Measurements from ENCODE around the gene ZNF45. TPM values are rescaled to one million over a fixed set of nuclear protein-coding genes. Genes with fewer than 3 reads are reported as not detected.

The ZNF45 gene
- total RNA-seq, 2 donors from 2014 or later = 8.0 to 19.8 TPM

DNA sequence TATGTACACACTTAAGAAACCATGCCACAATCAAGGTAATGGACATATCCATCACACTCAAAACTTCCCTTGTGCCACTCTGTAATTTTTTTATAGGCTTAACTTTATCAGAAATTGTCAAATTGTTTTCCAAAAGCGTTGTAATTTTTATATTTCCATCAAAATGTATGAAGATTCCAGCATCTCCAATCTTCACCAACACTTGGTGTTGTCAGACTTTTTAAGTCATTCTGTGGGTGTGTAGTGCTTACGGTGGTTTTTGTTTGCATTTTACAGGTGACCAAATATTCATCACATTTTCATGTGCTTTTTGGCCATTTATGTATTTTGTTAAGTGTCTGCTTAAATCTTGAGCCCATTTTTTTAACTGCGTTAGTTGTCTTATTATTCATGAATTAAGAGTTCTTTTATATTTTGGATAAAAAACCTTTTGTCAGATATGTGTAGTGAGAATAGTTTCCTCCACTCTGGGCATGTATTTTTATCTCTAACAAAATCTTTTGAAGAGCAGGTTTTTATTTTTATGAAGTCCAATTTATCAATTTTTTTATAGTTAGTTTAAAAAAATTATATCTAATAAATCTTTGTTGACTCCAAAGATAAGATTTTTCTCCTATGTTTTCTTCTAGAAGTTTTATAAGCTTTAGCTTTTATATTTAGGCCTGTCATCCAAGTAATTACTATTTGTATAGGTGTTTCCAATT lies 4.6 kb upstream of the ZNF45 start:
- ATAC-seq = no peak
- H3K27ac ChIP-seq = no peak overlapping the region
- H3K9me3 ChIP-seq = peaks cover 0 to 13% (median 0%) of the 10 kb centered on the region in 3 donors
- peaks cover 6% of the 10 kb centered on the region for H3K4me1 ChIP-seq
- 58 to 59% methylated on average over 3 of the region's 3 CpGs for WGBS, 2 donors
- TF ChIP-seq POLR2A (IDR thresholded peaks at IDR 0.05) = no peak
- TF ChIP-seq, protein P1, sequence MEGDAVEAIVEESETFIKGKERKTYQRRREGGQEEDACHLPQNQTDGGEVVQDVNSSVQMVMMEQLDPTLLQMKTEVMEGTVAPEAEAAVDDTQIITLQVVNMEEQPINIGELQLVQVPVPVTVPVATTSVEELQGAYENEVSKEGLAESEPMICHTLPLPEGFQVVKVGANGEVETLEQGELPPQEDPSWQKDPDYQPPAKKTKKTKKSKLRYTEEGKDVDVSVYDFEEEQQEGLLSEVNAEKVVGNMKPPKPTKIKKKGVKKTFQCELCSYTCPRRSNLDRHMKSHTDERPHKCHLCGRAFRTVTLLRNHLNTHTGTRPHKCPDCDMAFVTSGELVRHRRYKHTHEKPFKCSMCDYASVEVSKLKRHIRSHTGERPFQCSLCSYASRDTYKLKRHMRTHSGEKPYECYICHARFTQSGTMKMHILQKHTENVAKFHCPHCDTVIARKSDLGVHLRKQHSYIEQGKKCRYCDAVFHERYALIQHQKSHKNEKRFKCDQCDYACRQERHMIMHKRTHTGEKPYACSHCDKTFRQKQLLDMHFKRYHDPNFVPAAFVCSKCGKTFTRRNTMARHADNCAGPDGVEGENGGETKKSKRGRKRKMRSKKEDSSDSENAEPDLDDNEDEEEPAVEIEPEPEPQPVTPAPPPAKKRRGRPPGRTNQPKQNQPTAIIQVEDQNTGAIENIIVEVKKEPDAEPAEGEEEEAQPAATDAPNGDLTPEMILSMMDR (IDR thresholded peaks at IDR 0.05) = no peak
- intact Hi-C loops (cut with DNase I) = no loop called here
- no peak for DNase-seq
- H3K36me3 ChIP-seq (replicated peaks in 1 of 2; ENCODE audit: insufficient read depth in 1 of 2, low read depth in 2 of 2) = no peaks in the 10 kb centered on the region
- H3K27me3 ChIP-seq = no peaks in the 10 kb centered on the region
- H3K4me3 ChIP-seq = no peak overlapping the region

DNA sequence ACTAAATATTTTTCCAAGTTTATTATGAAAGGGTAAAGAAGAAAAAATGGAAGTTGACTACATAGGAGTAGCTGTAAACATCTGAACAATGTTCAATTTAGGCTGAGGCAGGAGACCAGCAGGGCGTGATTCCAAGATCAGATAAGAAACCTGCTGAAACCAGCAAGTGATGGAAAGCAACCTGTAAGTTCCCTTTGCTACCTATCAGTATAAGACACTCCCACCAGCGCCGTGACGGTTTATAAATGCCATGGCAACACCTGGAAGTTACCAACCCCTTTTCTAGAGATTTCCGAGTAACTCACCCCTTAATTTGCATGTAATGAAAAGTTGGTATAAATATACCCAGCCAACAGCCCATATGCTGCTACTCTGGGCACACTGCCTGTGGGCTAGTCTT lies 1.1 kb upstream of the ZNF45 start:
- DNase-seq (no peak), ATAC-seq (no peak)
- intact Hi-C loops (cut with DNase I) = no loop called here
- TF ChIP-seq, protein P1 (IDR thresholded peaks at IDR 0.05) = no peak
- no peak for TF ChIP-seq POLR2A (IDR thresholded peaks at IDR 0.05)
- Histone ChIP-seq H3K4me1 (peaks cover 15% of the 10 kb centered on the region), H3K27me3 (no peaks in the 10 kb centered on the region), H3K4me3 (no peak overlapping the region), H3K27ac (no peak overlapping the region), H3K9me3 (peaks cover 0 to 13% (median 0%) of the 10 kb centered on the region in 3 donors), H3K36me3 (replicated peaks in 1 of 2; ENCODE audit: insufficient read depth in 1 of 2, low read depth in 2 of 2) (no peaks in the 10 kb centered on the region)
- WGBS, 2 donors = 46 to 56% methylated on average over 5 of the region's 5 CpGs

- peak overlapping the region; percentile 65 to 89 (median 79) for H3K27ac ChIP-seq
- no peaks in the 10 kb centered on the region for H3K27me3 ChIP-seq
- DNase-seq = no peak
- intact Hi-C loops (cut with DNase I) = no loop called here
- H3K4me1 ChIP-seq = peaks cover 15% of the 10 kb centered on the region
- 6 to 8% methylated on average over 15 of the region's 15 CpGs for WGBS, 2 donors
- no peak for ATAC-seq
- peaks cover 0 to 9% (median 0%) of the 10 kb centered on the region in 3 donors for H3K9me3 ChIP-seq
- TF ChIP-seq POLR2A (IDR thresholded peaks at IDR 0.05) = no peak
- TF ChIP-seq, protein P1 (IDR thresholded peaks at IDR 0.05) = no peak
- H3K4me3 ChIP-seq = peak overlapping the region; percentile 53 to 60
- H3K36me3 ChIP-seq (replicated peaks in 1 of 2; ENCODE audit: insufficient read depth in 1 of 2, low read depth in 2 of 2) = peaks cover 0 to 11% of the 10 kb centered on the region in 2 donors
These were observed 762 bp downstream of the ZNF45 start for GRCh38 chr19:43934055-43934984.

GRCh38 chr19:43928820-43929219 lies 6.3 kb downstream of the ZNF45 start:
- no peaks in the 10 kb centered on the region for H3K27me3 ChIP-seq
- peaks cover 2% of the 10 kb centered on the region for H3K4me1 ChIP-seq
- intact Hi-C loops (cut with DNase I) = no loop called here
- WGBS, 2 donors = 93 to 97% methylated on average over 5 of the region's 5 CpGs
- H3K36me3 ChIP-seq (replicated peaks in 1 of 2; ENCODE audit: insufficient read depth in 1 of 2, low read depth in 2 of 2) = peaks cover 15 to 30% of the 10 kb centered on the region in 2 donors
- no peak overlapping the region for H3K27ac ChIP-seq
- H3K4me3 ChIP-seq = no peak overlapping the region
- no peak for ATAC-seq
- TF ChIP-seq, protein P1 (IDR thresholded peaks at IDR 0.05) = no peak
- TF ChIP-seq POLR2A (IDR thresholded peaks at IDR 0.05) = no peak
- H3K9me3 ChIP-seq = peaks cover 0 to 8% (median 0%) of the 10 kb centered on the region in 3 donors
- DNase-seq = no peak
